Measurements from ENCODE around the gene TDP2.
A peak's percentile ranks its signal among the peaks of the same experiment; 100 is the strongest.
"Not testable (repeated sequence)": the region's sequence is repeated elsewhere in the genome, so short reads cannot be mapped to it uniquely, and the experiment has no call there.

Gene TDP2, protein sequence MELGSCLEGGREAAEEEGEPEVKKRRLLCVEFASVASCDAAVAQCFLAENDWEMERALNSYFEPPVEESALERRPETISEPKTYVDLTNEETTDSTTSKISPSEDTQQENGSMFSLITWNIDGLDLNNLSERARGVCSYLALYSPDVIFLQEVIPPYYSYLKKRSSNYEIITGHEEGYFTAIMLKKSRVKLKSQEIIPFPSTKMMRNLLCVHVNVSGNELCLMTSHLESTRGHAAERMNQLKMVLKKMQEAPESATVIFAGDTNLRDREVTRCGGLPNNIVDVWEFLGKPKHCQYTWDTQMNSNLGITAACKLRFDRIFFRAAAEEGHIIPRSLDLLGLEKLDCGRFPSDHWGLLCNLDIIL

DNA sequence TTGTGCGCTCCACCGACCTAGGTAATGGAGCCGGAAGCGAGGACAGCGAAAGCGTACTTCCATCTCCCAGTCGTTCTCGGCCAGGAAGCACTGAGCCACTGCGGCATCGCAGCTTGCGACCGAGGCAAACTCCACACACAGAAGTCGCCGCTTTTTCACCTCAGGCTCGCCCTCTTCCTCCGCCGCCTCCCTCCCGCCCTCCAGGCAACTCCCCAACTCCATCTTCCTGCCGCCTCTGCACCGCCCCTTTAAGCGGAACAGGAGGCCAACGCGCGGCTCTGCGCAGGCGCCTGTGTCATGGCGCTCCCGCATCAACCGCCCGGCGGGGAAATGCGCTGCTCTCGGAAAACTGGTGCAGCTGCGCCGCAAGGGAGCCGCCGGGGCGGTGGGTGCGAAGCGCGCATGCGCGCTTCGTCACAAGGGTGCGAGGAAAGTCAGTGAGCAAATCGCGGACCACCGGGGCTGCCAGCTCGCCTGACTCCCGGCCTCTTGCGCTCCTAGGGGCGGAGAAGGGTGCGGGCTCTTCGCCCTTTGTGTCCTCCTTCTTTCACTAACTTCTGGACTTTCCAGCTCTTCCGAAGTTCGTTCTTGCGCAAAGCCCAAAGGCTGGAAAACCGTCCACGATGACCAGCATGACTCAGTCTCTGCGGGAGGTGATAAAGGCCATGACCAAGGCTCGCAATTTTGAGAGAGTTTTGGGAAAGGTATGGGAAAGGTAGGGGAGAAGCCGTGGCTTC lies at the start of gene TDP2, which contains the start of gene ACOT13:
TSS of gene TDP2 (minus strand) at position 259 of the 737 bp plus-strand sequence. CDS start at position 222, 37 bp downstream.
TSS of gene ACOT13 (plus strand) at position 437 of the 737 bp plus-strand sequence. CDS start at position 624, 187 bp downstream.
- peak; percentile 97 for DNase-seq

DNA sequence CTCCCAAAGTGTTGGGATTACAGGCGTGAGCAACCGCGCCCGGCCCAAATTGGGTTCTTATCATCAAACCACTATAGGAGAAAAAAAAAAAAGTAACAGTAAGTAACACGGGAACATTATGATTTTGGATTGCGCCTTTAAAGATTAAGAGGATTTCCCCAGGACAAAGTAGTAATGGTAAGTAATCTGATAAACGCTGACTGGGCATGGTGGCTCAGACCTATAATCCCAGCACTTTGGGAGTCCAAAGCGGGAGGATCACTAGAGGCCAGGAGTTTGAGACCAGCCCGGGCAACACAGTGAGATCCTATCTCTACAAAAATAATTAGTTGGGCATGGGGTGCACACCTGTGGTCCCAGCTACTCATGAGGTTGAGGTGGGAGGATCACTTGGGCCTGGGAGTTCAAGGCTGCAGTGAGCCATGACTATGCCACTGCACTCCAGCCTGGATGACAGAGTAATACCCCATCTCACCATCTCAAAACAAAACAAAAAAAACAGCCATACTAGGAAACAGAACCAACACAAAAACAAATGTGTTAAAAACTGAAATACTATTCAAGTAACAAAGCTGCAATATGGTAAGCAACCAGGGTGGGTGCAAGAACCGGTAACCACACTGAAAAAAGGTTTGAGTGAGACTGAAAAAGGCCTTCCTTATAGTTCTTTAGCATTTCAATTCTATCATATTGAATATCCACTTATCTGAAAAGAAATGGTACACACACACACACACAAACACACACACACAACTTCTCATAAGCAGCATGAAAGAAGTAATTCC lies 44.0 kb upstream of the TDP2 start:
- DNase-seq = no peak

DNA sequence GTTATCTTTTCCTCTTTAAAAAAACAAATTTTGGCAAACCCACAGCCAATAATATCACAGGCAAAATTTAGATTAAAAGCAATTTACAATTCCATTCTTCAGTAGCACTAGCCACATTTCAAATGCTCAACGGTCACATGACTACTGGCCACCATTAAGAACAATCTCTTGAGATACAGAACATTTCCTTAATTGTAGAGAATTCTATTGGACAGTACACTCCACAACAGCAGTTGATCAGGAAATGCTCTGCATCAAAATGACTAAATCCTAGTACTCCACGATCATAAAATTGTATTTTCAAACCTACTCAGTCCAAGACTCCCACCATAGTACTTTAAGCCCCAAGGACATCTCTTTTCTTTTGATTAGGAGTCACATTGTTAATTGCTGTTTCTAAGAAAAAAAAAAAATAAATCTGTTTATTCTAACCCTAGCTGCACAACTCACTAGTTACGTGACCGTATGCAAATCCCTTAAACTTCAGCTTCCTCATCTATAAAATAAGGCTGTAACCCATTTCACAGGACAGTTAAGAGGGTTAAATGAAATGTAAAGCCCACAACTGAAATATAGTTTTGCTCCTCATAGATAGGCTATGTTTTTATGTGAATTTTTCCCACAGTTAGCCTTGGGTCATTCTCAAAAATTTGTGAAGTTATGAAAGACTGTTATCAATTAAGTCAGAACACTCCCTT lies 42.5 kb upstream of the TDP2 start:
- DNase-seq = no peak

DNA sequence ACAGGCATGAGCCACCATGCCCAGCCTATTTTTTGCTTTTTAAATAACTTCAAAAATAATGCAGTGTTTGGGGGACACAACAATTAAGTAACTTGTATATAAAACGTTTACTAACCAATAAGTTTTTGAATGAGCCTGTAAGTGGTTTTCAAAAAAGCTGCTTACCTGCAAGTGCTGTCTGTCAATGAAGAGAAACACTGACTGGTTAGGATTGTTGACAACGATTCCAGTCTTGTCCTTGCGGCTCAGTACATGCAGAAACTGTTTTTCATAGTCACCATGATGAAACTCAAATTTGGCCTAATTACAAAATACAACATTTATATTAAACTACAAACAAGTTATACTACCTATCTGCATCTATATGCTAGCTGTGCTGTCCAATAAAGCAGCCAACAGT lies 41.9 kb upstream of the TDP2 start:
- no peak for DNase-seq

DNA sequence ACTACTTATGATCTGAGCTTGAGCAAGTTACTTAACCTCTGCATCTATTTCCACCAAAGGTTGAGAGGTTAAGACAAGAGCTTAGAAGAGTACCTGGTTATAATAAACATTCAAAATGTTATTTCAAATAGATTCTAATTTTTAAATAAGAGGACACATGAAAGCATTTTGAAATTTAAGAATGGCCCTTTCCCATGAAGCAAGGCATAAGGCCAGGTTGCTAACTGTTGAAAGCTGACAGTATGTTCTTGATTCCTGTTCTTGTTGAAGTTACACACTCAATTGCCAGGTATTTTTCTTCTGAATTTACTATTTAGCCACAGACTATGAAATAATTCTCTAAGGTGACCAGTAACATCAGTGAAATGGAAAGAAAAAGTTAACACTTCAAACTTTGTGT lies 37.8 kb upstream of the TDP2 start:
- DNase-seq = no peak

DNA sequence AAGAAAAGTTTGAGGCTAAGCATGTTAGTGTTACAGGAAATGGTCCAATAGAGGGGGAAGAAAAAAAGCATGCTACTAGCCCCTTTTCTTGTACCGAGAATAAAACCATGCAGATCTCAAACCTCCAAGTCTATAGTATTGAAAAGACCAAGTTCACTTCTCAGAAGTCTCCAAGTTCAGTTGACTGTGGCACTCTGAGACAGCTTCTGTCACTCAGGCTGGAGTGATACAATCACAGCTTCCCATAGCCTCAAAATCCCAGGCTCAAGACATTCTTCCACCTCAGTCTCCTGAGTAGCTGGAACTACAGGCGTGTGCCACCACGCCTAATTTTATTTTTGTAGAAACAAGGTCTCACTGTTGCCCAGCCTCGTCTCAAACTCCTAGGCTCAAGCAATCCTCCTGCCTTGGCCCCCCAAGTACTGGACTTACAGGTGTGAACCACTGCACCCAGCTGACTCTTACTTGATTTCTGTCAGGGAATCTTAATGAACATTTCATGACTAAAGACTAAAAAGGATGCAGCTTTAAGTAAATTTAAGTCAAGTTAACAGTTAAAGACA lies 36.1 kb upstream of the TDP2 start:
- DNase-seq = no peak

DNA sequence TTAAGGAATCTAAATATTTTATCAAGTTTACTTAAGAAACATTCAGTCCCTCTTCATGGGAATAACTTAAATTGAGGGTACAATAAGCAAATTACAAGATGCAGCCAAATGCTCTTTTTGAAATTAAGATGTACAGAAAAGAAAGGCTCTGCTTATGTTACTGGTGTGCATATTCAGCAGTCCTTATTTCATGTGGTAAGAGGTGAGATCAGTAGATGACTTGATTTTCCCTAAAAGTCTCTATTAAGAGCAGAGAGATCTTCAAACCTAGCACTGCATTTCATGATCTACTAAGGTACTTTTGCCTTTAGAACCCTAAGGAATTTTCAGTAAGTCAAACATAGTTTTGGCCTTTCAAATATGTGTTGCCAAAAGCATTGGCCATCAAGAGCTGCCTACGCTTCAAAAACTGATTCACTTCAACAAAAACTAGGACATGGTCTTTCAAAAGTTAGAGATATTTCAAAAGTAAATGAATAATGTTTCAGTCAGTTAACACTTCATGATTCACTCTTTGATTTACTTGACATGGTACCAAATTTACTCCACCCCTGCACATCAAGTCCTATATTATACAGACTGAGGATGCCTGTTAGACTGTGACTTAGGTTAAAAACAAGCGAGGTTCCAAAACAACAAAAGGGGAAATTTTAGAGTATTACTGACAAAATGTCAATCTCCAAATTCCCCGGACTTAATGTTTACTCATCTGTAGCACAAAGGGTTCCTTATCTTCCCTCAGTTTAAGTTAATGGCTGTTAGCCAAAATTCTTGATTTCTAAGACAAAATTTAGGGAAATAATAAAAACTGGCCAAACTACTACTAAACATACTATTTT lies 33.0 kb upstream of the TDP2 start:
- DNase-seq = no peak

DNA sequence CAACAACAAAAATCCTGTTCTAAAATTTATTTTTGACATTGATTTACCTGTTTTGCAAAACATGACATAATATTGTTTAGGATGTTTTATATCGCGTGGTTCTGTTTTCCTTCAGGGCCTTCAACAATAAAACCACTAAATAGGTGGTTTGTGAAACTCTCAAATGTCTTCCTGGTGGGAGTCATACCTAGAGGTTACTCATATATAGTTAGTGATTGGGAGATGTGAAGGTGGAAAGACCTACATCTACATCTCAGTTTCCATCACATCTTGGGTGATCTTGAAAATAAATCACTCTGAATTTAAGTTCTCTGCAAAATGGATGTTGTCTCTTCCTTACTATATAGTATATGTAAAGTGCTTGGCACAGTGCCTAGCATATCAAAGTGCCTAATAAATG lies 29.4 kb upstream of the TDP2 start:
- DNase-seq = no peak

DNA sequence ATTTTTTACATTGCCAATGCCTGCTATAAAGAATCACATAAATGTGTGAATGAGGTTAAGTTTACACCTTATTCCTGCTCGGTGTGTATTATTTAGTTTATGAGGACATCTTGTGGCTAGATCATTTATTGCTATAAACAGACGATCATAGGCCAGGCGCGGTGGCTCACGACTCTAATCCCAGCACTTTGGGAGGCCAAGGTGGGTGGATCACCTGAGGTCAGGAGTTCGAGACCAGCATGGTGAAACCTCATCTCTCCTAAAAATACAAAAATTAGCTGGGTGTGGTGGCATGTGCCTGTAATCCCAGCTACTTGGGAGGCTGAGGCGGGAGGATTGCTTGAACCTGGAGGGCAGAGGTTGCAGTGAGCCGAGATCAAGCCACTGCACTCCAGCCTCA lies 28.9 kb upstream of the TDP2 start:
- not testable (repeated sequence) for DNase-seq

DNA sequence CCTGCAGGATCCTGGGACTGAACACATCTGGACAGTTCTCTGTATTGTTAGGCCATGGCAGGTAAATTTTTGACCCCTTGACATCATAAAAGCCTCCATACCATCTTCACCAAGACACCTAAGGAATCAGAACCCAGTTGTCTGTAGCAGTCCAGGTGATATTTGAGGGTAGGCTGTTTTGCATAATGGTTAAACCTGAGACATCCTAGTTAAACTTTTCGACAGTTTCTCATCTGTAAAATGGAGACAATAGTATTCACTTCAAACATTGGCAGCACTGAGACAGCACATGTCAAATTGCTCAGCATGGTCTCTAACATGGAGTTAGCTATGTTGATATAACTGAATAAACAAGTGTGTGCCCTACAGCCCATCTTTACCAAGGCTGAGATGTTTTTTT lies 27.5 kb upstream of the TDP2 start:
- DNase-seq = no peak

DNA sequence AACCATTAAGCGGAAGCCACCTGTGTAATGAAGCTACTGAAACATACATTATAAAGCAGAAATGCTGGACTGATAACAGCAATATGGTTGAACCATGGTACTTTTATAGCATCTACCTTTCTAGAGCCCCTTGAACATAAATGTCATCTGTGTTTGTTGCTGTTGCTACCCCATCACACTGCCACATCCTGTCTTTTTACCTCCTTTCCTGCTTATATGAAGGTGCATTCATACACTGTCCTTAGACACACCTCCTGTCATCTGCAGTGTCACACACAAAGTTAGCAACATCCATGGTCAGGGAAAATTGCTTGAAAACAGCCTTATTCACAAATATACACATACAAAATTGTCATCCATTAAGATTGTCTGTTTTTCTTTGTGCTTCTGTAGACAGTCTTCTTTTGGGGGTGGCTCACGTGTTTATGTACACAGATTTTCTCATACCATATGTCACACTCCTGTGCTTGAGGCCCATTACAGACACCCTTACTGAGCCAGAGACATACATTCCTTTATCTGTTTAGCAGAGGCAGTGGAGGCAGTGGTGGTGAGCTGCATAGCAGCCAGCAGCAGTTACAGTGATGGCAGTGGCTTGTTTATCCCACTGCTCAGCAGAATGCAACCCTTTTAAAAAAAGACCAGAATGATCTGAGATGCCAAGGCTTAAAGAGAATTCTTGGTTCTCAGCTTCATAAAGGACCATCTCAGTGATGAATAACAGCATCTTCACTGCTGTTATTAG lies 26.3 kb upstream of the TDP2 start:
- no peak for DNase-seq

DNA sequence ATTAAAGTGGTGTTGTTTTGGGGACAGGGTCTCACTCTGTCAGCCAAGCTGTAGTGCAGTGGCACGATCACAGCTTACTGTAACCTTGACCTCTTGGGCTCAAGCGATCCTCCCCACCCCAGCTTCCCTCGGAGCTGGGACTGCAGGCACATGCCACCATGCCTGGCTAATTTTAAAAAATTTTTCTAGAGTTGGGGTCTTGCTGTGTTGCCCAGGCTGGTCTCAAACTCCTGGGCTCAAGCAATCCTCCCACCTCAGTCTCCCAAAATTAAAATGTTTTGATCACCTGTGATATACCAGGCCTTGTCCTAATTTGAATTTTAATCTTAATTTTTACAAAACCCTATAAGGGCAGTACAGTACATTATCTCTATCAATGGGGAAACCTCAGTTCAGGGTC lies 25.7 kb upstream of the TDP2 start:
- DNase-seq = no peak

DNA sequence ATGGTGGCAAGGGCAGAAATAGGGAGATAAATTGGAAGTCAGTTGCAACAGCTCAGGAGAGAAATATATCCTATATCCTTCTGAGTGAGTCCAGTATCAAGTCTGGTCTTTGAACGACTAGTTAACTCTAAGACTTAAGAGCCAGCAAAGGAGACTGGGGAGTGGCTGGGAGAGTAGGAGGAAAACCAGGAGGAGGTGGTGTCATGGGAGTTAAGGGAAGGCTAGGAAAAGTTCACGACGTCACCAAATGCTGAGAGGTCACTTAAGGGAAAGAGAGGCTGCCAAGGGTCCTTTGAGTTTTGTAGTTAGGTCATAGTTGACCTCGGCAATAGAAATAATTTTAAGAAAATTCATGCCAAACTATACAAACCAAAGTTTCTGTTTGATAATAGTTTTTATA lies 25.3 kb upstream of the TDP2 start:
- DNase-seq = no peak

DNA sequence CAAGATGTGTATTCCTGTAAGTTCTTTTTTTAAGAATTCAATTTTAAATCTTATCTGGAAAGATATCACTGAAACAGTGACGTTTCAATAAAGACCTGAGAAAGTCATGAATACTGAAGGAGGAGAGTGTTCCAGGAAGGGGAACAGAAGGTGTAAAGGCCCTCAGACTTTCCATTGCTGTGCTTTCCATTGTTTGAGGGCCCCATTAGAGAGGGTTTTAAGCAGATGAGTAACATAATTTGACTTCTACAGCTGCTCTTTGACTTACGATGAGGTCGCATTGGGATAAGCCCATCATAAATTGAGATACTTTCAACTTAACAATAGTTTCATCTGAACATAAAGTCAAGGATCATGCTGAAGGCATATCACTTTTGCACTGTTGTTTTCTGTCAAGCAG lies 24.9 kb upstream of the TDP2 start:
- DNase-seq = no peak

DNA sequence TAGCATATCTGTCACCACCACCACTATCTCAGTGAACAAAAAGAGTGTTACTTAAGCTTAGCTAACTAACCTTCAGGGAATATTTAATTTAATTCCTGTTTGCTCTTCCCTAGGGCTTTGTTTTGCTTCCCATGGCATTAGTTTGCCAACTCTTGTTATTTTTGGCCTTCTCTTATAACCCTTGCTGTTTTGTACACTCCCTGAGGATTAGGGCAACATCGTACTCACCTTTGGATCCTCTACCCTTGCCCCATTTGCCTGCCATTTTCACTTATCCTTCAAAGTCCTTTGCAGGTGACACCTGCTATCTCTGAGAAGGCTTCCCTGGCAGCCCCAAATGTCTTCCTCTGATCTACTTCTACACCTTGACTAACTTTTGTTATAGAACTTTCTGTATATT lies 23.9 kb upstream of the TDP2 start:
- no peak for DNase-seq

DNA sequence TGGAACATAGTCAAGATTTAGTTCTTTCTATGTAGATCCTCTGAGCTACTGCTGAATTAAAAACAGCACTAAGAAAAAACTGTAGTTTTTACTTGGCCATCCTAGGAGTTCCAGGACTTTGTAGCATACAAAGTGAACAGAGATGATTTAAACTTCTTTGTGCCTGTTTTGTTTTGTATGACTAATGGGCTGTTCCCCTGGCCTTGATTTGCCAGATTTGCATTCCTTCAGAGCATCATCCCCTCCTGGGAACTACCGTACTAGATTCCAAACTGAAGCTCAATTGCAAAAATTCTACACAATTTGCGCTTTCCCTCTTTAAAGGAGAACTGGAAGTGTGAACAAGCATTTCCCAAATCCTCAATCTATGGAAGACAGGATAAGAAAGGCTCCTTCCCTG lies 23.3 kb upstream of the TDP2 start:
- no peak for DNase-seq

DNA sequence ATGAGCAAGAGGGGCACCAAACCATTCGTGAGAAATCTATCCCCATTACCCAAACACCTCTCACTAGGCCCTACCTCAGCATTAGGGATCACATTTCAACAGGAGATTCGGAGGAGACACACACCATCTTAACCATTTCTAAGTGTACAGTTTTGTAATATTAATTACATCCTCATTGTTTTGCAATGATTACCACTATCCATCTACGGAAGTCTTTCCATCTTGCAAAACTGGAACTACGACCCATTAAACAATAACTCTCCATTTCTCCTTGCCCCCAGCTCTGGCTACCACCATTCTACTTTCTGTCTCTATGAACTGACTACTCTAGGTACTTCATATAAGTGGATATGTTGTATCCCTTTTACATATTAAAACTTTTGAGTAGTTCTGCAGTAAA lies 20.2 kb upstream of the TDP2 start:
- DNase-seq = no peak

DNA sequence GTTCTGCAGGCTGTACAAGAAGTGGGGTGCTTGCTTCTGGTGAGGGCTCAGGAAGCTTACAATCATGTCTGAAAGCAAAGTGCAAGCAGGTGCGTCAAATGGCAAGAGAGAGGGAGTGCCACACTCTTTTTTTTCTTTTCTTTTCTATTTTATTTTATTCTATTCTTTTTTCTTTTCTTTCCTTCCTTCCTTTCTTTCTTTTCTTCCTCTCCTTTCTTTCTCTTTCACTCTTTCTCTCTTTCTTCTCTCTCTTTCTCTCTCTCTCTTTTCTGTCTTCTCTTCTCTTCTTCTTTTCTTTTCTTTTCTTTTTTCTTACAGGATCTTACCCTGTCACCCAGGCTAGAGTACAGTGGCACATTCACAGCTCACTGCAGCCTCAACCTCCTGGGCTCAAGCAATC lies 19.7 kb upstream of the TDP2 start:
- no peak for DNase-seq

DNA sequence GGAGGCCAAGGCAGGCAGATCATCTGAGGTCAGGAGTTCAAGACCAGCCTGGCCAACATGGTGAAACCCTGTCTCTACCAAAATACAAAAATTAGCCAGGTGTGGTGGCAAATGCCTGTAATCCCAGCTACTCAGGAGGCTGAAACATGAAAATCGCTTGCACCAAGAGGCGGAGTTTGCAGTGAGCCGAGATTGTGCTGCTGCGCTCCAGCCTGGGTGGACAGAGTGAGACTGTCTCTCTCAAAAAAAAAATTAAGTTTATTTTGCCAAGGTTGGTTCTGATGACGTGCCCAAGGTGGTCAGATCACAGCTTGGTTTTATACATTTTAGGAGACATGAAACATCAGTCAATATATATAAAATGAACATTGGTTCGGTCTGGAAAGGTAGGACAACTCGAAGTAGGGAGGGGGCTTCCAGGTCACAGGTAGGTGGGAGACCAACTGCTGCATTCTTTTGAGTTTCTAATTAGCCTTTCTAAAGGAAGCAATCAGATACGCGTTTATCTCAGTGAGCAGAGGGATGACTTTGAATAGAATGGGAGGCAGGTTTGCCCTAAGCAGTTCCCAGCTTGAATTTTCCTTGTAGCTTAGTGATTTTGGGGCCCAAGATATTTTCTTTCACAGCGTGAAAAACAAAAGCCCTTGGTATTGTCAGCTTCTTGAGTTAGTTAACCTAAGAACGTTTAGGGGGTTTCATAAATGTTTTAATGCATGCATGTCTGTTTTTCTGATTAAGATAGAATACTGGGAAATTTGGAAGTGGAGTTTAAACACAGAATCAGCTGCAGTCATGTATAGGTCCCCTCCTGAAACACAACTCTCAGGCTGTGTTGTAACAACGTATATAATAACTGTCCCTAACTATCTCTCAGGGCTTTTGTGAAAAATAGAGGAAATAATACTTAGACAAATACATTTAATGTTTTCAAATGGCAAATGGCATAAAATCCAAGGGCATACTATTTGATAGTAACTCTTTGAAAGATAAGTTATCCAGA lies 16.9 kb upstream of the TDP2 start:
- no peak for DNase-seq

DNA sequence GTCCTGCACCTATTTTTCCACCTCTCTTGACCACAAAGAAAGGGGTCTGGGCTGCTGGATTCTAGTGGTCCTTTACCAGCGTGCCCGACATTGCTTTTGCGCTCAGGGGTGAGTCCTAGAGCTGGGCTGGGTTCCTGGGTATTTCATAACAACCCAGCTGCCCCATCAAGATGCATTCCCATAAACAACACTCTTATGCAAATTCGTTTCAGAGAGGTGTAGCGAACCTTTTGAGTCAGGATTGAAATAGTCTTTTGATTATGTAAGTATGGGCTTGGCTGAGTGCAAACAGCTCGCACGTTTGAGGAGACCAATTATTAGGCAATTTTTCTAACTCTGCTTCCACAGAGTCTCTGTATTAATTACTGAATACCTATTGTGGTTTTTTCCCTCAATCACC lies 13.9 kb upstream of the TDP2 start:
- DNase-seq = no peak
